HepG2 (cell line): ENCODE measurements around the gene POM121. TPM values are rescaled to one million over a fixed set of nuclear protein-coding genes. Genes with fewer than 3 reads are reported as not detected.

Experiments
- ADNP ChIP-seq: sonication (generic); formaldehyde crosslinking; IDR thresholded peaks from 2 replicates; pipeline ENCODE4 v1.4.0; 2020; ENCODE audit warnings: missing genetic modification reagents
- AKAP8 ChIP-seq: sonication (generic); formaldehyde crosslinking; IDR thresholded peaks from 2 replicates; pipeline ENCODE4 v1.5.1; 2020; ENCODE audit warnings: mild to moderate bottlenecking, missing genetic modification reagents
- ARID2 ChIP-seq: sonication (generic); formaldehyde crosslinking; IDR thresholded peaks from 2 replicates; pipeline ENCODE4 v1.8.1; 2022; ENCODE audit warnings: mild to moderate bottlenecking, missing genetic modification reagents, borderline replicate concordance
- CEBPG ChIP-seq: IDR thresholded peaks from 2 replicates; pipeline ENCODE4 v1.6.1; 2016
- CHD2 ChIP-seq: IDR thresholded peaks from 2 replicates; pipeline ENCODE4 v1.6.1; 2011; ENCODE audit warnings: low read depth, low read length, improper control_type of control experiment
- HDAC6 ChIP-seq: fragments of 200-600 bp; sonication (generic); IDR thresholded peaks from 2 replicates; pipeline ENCODE4 v1.7.0; 2017; ENCODE audit warnings: mild to moderate bottlenecking, antibody characterized with exemption, low read length, low read depth
- MAZ ChIP-seq, 2 experiments: sonication (generic) in 1 of 2; formaldehyde crosslinking in 1 of 2; IDR thresholded peaks; 2 replicates each; pipeline versions ENCODE4 v1.5.0 to v1.6.1; 2012 to 2020; ENCODE audit warnings: low read depth in 2 of 2, mild to moderate bottlenecking in 2 of 2, borderline replicate concordance in 1 of 2, improper control_type of control experiment in 1 of 2, low read length in 1 of 2, missing genetic modification reagents in 1 of 2, moderate library complexity in 1 of 2
- NFE2L1 ChIP-seq: sonication (generic); formaldehyde crosslinking; IDR thresholded peaks from 2 replicates; pipeline ENCODE4 v1.4.0; 2020; ENCODE audit warnings: missing genetic modification reagents, mild to moderate bottlenecking, borderline replicate concordance
- NFE2L2 ChIP-seq: fragments of 150-350 bp; IDR thresholded peaks from 2 replicates; pipeline ENCODE4 v1.6.1; 2014; ENCODE audit warnings: low read length
- PHF8 ChIP-seq: sonication (generic); formaldehyde crosslinking; IDR thresholded peaks from 2 replicates; pipeline ENCODE4 v1.5.0; 2020; ENCODE audit warnings: missing genetic modification reagents
- SUZ12 ChIP-seq: fragments of 150-350 bp; IDR thresholded peaks from 2 replicates; pipeline ENCODE4 v1.6.1; 2014; ENCODE audit warnings: low read depth, low read length
- TEAD2 ChIP-seq: sonication (generic); formaldehyde crosslinking; IDR thresholded peaks from 2 replicates; pipeline ENCODE4 v1.9.0; 2021; ENCODE audit warnings: missing genetic modification reagents
- ZNF572 ChIP-seq: sonication (generic); formaldehyde crosslinking; IDR thresholded peaks from 2 replicates; pipeline ENCODE4 v1.5.1; 2020; ENCODE audit warnings: mild to moderate bottlenecking, missing genetic modification reagents
- ZNF720 ChIP-seq: sonication (generic); formaldehyde crosslinking; IDR thresholded peaks from 2 replicates; pipeline ENCODE4 v1.4.0; 2020; ENCODE audit warnings: missing genetic modification reagents
- ZNF773 ChIP-seq: sonication (generic); formaldehyde crosslinking; IDR thresholded peaks from 2 replicates; pipeline ENCODE4 v1.4.0; 2020; ENCODE audit warnings: missing genetic modification reagents, borderline replicate concordance
- ZNF780A ChIP-seq: sonication (generic); formaldehyde crosslinking; IDR thresholded peaks from 2 replicates; pipeline ENCODE4 v1.8.0; 2022; ENCODE audit warnings: mild to moderate bottlenecking, missing genetic modification reagents, moderate library complexity
- ZNF816 ChIP-seq: sonication (generic); formaldehyde crosslinking; IDR thresholded peaks from 2 replicates; pipeline ENCODE4 v1.8.0; 2022; ENCODE audit warnings: missing genetic modification reagents, mild to moderate bottlenecking, borderline replicate concordance
- polyA plus RNA-seq, 8 experiments: library from polyadenylated mRNA; depleted of rRNA in 3 of 8; stranded (reverse) in 7 of 8; unstranded in 1 of 8; fragments of >200 nt; fragmentation: Illumina TruSeq in 4 of 8; extraction: Trizol in 4 of 8; gene quantifications; 2 replicates each; pipeline versions ENCODE4 v1.2.1 to v1.2.3, GENCODE V29; 2011 to 2016; ENCODE audit warnings: low read depth in 4 of 8, missing spikeins in 1 of 8, mixed read lengths in 1 of 8; ENCODE audit not compliant: insufficient read depth in 1 of 8
- total RNA-seq, 5 experiments: library from RNA; depleted of rRNA; stranded (reverse); fragments of >200 nt; fragmentation: Illumina TruSeq; extraction: Trizol; gene quantifications; 2 replicates each; pipeline ENCODE4 v1.2.3, GENCODE V29; 2016; ENCODE audit warnings: low read depth in 1 of 5
- TF ChIP-seq, protein P1 (sequence below): sonication (generic); formaldehyde crosslinking; IDR thresholded peaks from 2 replicates; pipeline ENCODE4 v1.4.0; 2020; ENCODE audit warnings: mild to moderate bottlenecking, missing genetic modification reagents
- TF ChIP-seq, protein P2 (sequence below): sonication (generic); formaldehyde crosslinking; IDR thresholded peaks from 2 replicates; pipeline ENCODE4 v1.4.0; 2020; ENCODE audit warnings: missing genetic modification reagents, borderline replicate concordance

POM121 gene
- total and polyA plus RNA-seq, 2 of the 13 experiments (the other 11 are each of a cell fraction or from before 2014, with no cell fraction given), result 8.4 to 10.3 TPM

DNA sequence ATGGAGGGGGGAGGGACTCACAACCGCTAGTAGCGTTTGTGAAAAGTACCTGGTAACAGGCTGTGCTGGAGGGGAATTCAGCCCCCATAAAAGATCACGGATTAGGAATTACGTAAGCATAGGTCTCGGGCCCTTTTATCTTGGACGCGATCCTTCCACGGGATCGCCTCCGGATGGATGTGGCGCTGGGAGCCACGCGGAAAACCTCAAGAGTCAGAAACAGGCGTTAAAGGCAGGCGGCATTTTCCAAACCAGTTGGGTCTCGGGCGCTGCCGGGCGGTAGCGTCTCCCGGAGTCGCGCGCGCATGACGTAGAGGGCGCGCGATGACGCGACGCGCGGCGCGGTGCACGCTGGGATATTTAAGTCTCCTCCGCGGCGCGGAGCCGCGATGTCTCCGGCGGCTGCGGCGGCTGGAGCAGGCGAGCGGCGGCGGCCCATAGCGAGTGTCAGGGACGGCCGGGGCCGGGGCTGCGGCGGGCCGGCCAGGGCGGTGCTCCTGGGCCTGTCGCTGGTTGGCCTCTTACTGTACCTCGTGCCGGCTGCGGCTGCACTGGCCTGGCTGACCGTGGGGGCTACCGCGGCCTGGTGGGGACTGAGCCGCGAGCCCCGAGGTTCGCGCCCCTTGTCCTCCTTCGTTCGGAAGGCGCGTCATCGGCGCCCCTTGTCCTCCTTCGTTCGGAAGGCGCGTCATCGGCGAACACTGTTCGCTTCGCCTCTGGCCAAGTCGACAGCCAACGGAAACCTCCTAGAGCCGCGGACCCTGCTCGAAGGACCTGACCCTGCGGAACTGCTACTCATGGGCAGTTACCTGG lies at the start of gene POM121 (continued):
- TF ChIP-seq MAZ (IDR thresholded peaks at IDR 0.05; ENCODE audit: borderline replicate concordance, low read depth, low read length) (no peak), MAZ (CRISPR knock-in tag; IDR thresholded peaks at IDR 0.05; ENCODE audit: low read depth) (peak; percentile 67), ZNF773 (no peak), SUZ12 (peak; percentile 48; the same call in 1 of the 2 replicates), CEBPG (CRISPR knock-in tag) (0 out of 2 replicates have a peak, but pooled peaks have one; percentile 24), ARID2 (CRISPR knock-in tag) (no peak), AKAP8 (CRISPR knock-in tag) (peak; percentile 76), HDAC6 (no peak), ZNF720 (CRISPR knock-in tag) (no peak), CHD2 (no peak), ZNF816 (CRISPR knock-in tag) (no peak), PHF8 (peak; percentile 71), ADNP (CRISPR knock-in tag) (no peak), ZNF780A (CRISPR knock-in tag) (no peak), NFE2L2 (no peak), ZNF572 (CRISPR knock-in tag) (no peak), NFE2L1 (CRISPR knock-in tag) (no peak), TEAD2 (CRISPR knock-in tag) (no peak)
- TF ChIP-seq, protein P1, sequence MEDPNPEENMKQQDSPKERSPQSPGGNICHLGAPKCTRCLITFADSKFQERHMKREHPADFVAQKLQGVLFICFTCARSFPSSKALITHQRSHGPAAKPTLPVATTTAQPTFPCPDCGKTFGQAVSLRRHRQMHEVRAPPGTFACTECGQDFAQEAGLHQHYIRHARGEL, result no peak
- TF ChIP-seq, protein P2, sequence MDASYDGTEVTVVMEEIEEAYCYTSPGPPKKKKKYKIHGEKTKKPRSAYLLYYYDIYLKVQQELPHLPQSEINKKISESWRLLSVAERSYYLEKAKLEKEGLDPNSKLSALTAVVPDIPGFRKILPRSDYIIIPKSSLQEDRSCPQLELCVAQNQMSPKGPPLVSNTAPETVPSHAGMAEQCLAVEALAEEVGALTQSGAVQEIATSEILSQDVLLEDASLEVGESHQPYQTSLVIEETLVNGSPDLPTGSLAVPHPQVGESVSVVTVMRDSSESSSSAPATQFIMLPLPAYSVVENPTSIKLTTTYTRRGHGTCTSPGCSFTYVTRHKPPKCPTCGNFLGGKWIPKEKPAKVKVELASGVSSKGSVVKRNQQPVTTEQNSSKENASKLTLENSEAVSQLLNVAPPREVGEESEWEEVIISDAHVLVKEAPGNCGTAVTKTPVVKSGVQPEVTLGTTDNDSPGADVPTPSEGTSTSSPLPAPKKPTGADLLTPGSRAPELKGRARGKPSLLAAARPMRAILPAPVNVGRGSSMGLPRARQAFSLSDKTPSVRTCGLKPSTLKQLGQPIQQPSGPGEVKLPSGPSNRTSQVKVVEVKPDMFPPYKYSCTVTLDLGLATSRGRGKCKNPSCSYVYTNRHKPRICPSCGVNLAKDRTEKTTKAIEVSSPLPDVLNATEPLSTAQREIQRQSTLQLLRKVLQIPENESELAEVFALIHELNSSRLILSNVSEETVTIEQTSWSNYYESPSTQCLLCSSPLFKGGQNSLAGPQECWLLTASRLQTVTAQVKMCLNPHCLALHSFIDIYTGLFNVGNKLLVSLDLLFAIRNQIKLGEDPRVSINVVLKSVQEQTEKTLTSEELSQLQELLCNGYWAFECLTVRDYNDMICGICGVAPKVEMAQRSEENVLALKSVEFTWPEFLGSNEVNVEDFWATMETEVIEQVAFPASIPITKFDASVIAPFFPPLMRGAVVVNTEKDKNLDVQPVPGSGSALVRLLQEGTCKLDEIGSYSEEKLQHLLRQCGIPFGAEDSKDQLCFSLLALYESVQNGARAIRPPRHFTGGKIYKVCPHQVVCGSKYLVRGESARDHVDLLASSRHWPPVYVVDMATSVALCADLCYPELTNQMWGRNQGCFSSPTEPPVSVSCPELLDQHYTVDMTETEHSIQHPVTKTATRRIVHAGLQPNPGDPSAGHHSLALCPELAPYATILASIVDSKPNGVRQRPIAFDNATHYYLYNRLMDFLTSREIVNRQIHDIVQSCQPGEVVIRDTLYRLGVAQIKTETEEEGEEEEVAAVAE (CRISPR knock-in tag), result peak; percentile 54; the same call in 1 of the 2 replicates
